Measurements from ENCODE around the gene CLDN22.

- TF ChIP-seq, protein P1, sequence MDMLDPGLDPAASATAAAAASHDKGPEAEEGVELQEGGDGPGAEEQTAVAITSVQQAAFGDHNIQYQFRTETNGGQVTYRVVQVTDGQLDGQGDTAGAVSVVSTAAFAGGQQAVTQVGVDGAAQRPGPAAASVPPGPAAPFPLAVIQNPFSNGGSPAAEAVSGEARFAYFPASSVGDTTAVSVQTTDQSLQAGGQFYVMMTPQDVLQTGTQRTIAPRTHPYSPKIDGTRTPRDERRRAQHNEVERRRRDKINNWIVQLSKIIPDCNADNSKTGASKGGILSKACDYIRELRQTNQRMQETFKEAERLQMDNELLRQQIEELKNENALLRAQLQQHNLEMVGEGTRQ (IDR thresholded peaks at IDR 0.05; ENCODE audit: borderline replicate concordance, low read depth, low read length) = no peak
- TF ChIP-seq BMI1 (IDR thresholded peaks at IDR 0.05; ENCODE audit: borderline replicate concordance) = no peak
These were observed 19.4 kb downstream of the CLDN22 start for GRCh38 chr4:183300655-183301054.

Data from GM12878 (cell line).